NCI-H1694 treated with DMSO at 0.1 percent for 48 hours (cell line): ENCODE data around the gene CNOT6L.
A peak's percentile ranks its signal among the peaks of the same experiment; 100 is the strongest.
"Not testable (repeated sequence)": the region's sequence is repeated elsewhere in the genome, so short reads cannot be mapped to it uniquely, and the experiment has no call there.

Source experiments
- DNase-seq: peaks from one replicate; lab custom pipeline; 2025; lab: John Stamatoyannopoulos, UW

Gene CNOT6L

DNA sequence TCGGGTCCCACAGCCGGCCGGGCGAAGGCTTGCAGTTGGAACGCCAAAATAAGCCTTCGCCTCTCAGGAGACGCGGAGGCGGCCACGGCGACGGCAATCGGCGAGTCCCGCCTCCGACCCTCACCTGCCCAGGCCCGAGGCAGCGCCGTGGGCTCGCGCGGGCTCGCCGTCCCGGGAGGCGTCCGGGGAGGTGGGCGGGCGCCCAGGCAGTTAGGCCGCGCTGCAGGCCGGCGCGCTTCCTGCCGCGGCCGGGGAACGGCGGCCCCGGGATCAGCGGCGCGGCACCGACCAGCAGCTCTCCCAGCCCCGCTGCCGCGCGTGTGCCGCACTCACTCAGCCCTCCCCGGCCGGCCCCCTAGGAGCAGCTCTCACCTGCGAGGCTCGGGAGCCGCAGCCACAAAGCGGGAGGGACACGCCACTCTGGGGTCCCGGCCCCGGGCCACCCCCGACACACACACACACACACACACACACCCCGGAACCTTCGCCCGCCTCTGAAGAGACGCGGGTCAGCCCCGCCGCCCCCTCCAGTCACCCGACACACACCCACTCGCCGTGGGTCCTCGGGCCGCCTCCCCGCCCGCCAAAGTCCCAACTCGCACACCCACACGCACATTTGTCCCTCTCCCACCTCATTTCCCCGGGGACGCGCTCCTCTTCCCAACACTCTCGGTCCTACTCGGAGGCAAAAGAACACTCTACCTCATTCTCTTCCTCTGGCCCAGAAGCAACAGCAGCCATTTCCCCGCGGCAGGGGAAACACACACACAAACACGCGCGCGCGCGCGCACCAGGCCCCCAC, at the start of gene CNOT6L:
Gene CNOT6L (minus strand): TSS at position 767 of the 802 bp plus-strand sequence. CDS start 60 bp downstream, at position 707.
- DNase-seq = no peak

DNA sequence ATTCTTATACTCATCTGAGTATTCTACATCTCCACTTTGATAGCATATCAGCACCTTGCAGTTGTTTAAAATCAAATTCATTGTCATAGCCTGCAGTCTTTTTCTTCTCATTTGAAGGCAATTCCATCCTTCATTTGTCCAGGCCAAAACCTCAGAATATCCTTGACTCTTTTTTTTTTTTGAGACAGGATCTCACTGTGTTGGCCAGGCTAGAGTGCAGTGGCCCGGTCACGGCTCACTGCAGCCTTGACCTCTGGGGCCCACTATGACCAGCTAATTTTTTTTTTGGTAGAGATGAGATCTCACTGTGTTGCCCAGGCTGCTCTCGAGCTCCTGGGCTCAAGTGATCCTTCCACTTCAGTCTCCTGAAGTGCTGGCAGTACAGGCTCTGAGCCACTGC, 46.1 kb upstream of the CNOT6L start:
- DNase-seq = no peak

DNA sequence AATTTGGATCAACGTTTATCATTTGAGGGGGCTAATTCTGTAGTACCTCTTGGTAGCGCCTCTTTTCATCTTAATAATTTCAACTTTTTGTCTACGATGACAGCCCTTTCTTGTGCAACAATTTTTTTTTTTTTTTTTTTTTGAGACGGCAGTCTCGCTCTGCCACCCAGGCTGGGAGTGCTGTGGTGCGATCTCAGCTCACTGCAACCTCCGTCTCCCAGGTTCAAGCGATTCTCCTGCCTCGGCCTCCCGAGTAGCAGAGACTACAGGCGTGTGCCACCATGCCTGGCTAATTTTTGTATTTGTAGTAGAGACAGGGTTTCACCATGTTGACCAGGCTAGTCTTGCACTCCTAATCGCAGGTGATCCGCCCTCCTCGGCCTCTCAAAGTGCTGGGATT, 44.2 kb upstream of the CNOT6L start:
- not testable (repeated sequence) for DNase-seq

DNA sequence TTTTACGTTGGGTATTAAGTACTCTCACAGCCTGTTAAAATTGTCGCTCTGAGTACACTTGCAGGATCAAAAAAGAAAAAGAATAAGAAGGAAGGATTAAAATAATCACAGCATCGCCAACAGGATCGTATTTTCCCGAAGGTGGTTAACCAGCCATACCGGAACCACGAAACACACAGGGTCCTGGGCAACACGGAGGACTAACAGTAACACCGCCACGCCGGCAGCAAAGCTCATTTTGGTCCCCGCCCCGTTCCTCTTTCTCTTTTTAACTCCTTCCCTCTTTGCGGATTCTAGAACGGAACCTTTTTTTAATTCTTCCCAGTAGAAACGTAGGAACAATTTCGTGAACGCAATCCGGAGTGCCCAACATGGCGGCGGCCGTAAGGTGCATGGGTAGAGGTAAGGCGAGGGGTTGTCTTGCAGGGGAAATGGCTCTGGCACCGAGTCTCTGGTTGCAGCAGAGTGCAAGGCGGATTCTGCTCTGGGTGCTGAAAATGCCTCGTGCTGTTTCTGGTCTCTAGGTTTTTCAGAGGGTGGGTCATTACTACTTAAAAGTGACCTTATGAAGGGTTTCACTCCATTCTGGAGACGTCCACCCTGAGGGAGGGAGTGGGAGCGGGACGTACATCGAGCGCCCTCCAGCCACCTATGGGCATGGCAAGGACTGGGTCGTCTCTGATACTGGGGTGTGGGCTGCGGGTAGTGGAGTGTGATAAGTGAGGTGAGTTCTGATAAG, 43.5 kb upstream of the CNOT6L start, which contains the start of gene MRPL1:
Gene MRPL1 (plus strand): TSS at position 353 of the 739 bp plus-strand sequence. CDS start 19 bp downstream, at position 372.
- DNase-seq = peak; percentile 91

DNA sequence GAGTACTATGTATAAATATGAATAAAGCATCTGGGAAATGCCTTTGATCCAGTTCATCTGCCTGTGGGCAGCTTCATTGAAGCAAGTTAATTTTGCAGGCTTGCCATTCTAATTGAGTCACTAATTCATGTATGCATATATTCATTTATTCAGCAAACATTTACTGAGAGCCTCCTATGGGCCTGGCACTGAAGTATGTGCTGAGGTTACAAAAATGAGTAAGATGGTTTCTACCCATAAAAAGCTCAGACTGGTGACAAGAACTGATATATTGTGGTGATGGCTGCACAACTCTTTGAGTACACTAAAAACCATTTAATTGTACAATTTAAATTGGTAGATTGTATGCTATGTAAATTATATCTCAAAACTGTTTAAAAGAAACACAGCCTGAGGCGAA, 42.3 kb upstream of the CNOT6L start:
- no peak for DNase-seq

DNA sequence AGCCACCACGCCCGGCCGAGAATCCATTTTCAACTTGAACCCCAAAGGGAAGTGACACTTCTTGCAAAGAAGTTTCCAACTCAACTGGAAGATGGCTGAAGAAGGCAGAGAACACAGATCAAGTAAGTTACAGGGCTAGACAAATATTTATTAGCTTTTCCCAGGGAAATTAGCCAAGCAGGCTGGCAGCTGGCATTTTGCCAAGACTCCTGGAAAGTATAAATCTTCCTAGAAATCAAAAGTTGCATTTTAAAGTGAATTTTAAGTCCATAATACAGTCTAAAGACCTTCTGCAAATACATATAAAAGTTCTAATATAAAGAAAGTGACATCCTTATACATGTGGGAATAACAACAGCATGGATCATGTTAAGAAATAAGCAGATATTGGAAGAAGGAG, 40.1 kb upstream of the CNOT6L start:
- no peak for DNase-seq

DNA sequence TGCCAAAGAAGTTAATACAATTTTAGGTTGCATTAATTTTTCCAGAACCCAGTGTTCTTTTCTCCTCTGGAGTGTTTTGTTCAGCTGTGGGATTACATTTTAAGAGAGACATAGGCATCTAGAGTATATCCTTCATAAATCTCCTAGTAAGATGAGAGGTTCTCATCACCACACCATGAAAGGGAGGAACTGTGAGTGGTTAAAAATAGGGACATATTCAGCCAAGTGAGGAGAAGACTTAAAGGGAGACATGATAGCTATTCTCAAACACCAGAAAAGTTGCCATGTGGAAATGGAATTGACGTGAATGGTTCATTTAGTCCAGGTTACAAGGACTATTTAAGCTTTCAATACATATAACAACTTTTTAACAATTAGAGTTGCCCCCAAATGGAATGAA, 37.0 kb upstream of the CNOT6L start:
- DNase-seq = no peak

DNA sequence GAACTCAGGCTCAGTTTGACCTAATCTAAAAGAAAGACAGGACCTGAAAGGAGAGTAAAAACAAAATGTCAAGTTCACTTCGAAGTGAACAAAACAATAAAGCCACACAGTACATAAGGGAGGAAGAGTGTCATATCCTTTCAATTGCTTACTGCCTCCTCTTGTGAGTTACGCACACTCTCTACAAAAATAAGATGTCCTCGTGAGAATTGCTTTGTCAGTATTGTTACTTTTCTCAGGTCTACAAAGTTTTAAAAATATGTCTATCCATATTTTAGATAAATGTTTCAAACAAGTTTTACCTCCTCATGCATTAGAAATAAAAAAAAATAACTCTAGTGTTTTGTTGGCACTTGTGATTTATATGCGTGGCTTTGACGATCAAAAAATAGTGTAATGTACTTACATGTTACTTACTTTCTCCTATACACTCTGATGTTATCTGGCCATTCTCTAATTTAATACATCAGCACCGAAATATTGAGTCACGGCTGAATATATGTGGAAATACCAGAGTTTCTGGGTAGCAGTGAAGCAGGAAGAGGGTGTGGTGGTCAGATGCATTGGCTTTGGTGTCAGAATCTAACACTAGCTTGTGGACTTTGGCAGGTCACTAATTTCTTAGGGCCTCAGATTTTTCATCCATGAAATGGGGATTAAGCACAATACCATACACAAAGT, 35.4 kb upstream of the CNOT6L start:
- no peak for DNase-seq

DNA sequence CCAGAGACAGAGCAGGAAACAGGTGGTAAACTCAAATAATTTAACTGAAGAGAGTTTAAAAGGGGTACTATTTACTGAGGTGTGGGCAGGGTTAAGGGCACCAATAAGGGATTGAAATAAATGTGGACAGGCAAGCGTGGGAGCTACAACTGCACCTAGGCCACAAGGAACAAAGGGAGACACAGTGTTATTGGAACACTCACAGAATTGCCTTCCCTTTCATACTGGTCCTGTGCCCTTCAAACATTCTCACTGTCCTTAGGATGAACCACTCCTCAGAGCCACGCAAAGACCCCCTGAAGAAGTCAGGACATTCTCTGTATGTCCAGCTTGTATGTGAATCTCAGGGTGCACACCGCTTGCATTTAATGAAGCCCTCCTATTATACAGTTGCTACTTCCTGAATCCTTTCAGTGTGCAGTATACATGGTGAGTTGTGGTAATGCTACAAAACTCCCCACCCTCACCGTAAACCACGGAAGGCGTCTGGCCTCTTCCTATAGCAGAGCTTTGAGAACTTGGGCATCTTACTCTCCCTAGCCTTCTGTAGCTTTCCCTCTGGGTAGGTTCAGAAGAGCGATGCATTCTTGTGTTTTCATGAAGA, 33.8 kb upstream of the CNOT6L start:
- DNase-seq = no peak

DNA sequence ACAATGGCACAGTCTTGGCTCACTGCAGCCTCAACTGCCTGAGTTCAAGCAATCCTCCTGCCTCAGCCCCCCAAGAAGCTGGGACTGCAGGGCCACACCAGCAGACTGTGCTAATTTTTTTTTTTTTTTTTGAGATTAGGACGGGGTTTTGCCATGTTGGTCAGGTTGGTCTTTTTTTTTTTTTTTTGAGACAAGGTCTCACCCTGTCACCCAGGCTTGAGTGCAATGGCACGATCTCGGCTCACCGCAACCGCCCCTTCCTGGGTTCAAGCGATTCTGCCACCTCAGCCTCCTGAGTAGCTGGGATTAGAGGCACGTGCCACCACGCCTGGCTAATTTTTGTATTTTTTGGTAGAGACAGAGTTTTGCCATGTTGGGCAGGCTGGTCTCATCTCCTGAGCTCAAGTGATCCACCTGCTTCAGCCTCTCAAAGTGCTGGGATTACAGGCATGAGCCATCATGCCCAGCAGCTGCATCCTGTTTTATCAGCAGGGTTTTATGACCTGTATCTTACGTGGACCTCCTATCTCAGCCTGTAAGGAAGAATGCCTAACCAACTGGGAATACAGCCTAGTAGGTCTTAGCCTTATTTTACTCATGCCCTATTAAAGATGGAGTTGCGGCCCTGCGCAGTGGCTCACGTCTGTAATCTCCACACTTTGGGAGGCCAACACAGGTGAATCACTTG, 30.3 kb upstream of the CNOT6L start:
- DNase-seq = no peak

DNA sequence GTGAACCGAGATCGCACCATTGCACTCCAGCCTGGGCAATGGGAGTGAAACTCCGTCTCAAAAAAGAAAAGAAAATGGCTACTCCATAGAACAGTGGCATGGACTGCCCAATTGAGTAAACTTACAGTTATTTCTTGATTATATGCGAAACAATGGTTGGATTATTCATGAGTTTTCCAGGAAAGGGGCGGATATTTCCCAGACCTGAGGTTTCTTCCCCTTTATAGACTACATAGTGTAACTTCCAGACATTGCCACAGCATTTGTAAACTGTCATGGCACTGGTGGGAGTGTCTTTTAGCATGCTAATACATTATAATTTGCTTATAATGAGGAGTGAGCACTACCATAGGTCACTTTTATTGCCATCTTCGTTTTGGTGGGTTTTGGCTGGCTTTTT, 29.3 kb upstream of the CNOT6L start:
- no peak for DNase-seq

DNA sequence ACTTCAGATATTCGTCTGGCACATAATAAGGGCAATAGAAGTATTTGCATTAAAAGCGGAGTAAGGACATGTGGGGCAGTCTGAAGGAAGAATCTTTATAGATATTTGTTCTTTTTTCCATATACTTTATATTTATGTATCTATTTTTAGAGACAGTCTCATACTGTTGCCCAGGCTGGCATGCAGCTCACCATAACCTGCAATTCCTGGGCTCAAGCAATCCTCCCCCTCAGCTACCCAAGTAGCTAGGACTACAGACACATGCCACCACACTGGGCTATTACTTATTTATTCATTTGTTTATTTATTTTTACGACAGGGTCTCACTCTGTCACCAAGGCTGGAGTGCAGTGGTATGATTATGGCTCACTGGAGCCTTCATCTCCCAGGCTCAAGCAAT, 26.8 kb upstream of the CNOT6L start:
- DNase-seq = no peak

DNA sequence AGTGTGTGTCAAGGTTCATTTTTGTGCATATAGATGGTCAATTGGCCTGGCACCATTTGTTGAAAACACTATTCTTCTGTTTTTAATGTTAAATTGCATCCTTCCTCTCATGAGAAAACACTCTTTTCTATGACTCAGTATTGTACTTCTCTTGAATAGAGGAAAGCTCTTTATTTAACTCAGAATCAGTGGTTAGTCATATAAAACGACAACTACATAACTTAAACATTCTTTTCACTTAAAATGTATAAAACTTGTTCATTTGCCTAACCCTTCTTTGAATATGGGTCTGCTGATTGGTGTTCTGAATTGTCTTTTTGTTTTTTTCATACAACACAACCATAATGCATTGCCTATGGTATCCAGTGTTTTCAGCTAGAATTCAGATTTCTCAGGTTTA, 26.2 kb upstream of the CNOT6L start:
- no peak for DNase-seq

DNA sequence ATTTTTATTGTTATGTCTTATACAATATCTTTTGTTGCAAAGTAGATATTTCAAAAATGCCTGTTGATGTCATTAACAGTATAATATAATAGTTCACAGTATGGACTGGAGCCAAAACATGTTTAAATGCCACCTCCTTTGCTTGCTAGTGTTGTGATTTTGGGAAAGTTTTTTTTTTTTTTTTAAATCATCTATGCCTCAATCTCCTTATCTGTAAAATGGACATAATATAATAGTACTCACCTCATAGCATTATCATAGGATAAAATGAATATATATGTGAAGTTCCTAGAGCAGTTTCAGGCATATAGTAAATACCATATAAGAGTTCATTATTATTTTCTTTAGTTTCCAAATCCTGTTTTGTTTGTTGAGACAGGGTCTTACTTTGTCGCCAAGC, 25.2 kb upstream of the CNOT6L start:
- no peak for DNase-seq

DNA sequence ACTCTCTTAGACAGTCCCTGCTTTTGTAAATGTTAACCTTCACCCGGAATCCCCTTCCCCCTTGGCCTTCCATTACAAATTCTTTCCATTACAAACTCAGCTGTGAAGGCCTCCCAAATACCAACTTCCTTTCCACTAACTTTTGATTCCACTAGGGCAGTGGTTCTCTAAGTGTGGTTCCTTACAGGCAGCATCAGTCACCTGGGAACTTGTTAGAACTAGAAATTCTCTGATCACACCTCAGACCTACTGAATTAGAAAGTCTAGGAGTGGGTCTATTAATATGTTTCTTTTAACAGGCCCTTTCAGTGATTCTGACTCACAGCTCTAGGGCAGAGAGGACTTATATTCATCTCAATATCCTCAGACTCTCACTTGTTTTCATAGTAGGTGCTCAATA, 24.5 kb upstream of the CNOT6L start:
- no peak for DNase-seq

DNA sequence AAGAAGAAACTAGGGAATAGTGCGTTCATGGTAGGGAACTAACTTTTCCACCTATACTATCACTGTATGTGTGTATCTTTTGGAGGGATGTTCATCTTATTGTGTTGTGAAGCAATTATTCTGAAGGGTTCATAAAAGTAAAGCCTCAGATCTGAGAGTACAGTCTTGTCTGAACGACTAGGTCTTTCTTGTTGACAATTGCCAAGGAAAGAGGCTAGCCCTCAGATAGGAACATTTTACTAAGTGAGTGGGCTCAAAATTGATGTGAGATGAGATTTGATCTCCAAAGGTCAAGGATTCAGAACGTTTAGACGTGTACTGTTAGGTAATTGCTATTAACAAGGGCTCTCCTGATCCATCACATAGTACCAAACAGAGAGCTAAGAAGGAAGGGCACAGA, 15.2 kb upstream of the CNOT6L start:
- no peak for DNase-seq

DNA sequence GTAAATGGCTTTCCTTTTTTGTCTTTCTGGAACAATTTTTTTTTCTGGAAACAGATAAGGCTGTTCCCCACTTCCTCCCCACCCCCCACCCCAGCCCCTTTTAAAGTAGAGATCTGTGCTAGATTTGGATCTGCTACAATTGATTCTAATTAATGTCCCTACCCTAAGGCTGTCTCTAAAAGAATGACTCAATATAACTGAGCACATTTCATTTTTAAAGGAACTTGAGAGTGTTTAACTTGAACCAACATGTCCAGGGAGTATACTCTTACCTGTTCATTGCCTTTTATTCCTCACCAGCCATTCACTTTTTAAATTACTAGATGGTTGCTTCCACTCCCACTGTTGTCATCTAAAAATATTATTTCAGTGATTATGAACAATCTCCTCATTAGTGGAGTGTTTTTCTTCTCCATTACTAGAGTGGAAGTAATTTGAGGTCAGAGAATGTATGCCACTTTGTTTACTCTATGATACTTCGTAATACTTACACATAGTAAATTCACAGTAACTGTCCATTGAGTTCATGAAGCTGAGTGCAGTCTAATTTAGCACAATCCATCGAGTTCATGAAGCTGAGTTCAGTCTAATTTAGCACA, 14.1 kb upstream of the CNOT6L start:
- DNase-seq = no peak

DNA sequence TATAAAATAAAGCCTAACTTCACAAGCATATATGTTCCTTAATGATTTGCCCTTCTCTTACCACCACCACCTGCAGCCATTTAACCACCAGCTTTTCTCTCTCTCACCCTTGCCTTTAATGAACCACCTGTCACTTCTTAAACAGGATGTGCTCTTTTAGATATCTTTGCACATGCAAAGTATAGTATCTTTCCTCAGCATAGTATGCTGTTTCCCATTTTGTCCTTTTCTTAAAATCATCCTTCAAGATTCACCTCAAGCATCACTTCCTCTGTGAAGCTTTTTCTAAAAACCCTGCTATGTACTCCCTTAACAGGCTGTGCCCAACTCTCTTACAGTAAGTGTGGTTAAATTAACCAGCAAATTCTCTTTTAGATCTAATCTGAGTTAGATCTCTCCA, 8.2 kb upstream of the CNOT6L start:
- DNase-seq = no peak

DNA sequence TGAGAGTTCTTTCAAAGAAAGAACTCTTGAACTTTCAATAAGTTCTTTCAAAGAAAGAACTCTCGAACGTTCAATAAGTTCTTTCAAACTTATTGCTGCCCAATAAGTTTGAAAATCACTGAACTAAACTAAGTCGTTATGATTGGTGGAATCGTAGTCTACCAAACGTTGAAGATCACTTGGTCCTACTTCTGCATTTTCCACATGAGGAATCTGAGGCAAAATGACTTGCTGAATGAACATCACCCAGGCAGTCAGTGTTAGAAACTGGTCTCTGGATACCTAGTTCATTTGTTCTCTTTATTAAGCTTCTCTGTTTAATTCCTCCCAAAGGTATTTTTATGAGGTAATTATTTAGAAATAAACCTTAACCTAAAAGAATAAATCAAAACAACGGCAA, 7.1 kb upstream of the CNOT6L start:
- no peak for DNase-seq

DNA sequence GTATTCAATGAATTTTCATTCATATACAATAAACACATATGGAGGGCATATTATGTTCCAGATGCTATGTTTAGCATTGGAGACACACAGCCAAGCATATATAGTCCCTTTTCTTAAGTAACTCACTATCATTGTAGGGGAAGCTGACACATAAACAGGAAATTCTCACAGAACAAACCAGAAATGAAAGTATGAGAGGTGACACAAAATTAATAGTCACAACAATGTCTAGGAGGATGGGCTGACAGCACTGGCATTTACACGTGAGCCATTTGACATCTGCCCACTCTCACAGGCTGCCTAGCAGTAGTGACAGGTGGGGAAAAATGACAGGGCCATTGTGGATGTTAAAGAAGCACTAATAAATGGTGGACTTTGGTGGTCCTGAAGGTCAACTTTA, 2.6 kb upstream of the CNOT6L start:
- DNase-seq = no peak
